Prostate gland (tissue), 2 donors: ENCODE data around the gene PDZD4. TPM values are rescaled to one million over a fixed set of nuclear protein-coding genes. Genes with fewer than 3 reads are reported as not detected.

ENCODE experiments used
- DNase-seq: peaks from one replicate; pipeline ENCODE4 v3.0.0-alpha.2; 2019; ENCODE audit warnings: low spot score
- H3K27ac ChIP-seq, 2 donors: fragments of 200-600 bp; sonication (generic); 2 replicates each; pipeline ENCODE4 v1.5.1; 2017 to 2019
- H3K27me3 ChIP-seq: fragments of 200-600 bp; sonication (generic); replicated peaks from 2 replicates; pipeline ENCODE4 v1.5.1; 2019; ENCODE audit not compliant: insufficient read depth
- H3K36me3 ChIP-seq, 2 donors: fragments of 200-600 bp; sonication (generic); 1 replicate in 1 of 2; 2 replicates in 1 of 2; pipeline versions ENCODE4 v1.5.1 to v1.8.1; 2017 to 2019
- H3K4me1 ChIP-seq: fragments of 200-600 bp; sonication (generic); replicated peaks from 2 replicates; pipeline ENCODE4 v1.5.1; 2019
- H3K4me3 ChIP-seq, 2 donors: fragments of 200-600 bp; sonication (generic); 2 replicates each; pipeline ENCODE4 v1.5.1; 2017 to 2019
- H3K9me3 ChIP-seq: fragments of 200-600 bp; sonication (generic); 2 replicates; pipeline ENCODE4 v1.5.1; 2017
- CTCF ChIP-seq, 4 experiments: fragments of 200-600 bp in 2 of 4; fragments of 450-650 bp in 2 of 4; sonication (generic) in 2 of 4; IDR thresholded peaks; 1 replicate in 3 of 4; 2 replicates in 1 of 4; pipeline ENCODE4 v1.5.1; 2016 to 2019; ENCODE audit warnings: antibody characterized with exemption in 4 of 4, mild to moderate bottlenecking in 2 of 4, moderate library complexity in 2 of 4
- POLR2A ChIP-seq: fragments of 450-650 bp; IDR thresholded peaks from one replicate; pipeline ENCODE4 v1.6.1; 2016; ENCODE audit warnings: antibody characterized with exemption, mild to moderate bottlenecking
- POLR2AphosphoS5 ChIP-seq: sonication (generic); formaldehyde crosslinking; IDR thresholded peaks from one replicate; pipeline ENCODE4 v1.6.1; 2017; ENCODE audit warnings: antibody characterized with exemption
- WGBS: methylation state at CpG from one replicate; pipeline ENCODE4 v1.1.5; 2018; 5-methylcytosine and 5-hydroxymethylcytosine counted together
- intact Hi-C: fragments of 100-400 bp; cut with DNase I; formaldehyde crosslinking; loops from one replicate; pipeline ENCODE4 v1.14.2; 2022
- total RNA-seq, 2 donors: library from RNA; depleted of rRNA; stranded (reverse); fragments of >200 nt; gene quantifications; one replicate each; pipeline ENCODE4 v1.1.0, GENCODE V29; 2016

The PDZD4 gene
- total RNA-seq, 2 donors from 2014 or later, result 7.2 to 16.8 TPM

DNA sequence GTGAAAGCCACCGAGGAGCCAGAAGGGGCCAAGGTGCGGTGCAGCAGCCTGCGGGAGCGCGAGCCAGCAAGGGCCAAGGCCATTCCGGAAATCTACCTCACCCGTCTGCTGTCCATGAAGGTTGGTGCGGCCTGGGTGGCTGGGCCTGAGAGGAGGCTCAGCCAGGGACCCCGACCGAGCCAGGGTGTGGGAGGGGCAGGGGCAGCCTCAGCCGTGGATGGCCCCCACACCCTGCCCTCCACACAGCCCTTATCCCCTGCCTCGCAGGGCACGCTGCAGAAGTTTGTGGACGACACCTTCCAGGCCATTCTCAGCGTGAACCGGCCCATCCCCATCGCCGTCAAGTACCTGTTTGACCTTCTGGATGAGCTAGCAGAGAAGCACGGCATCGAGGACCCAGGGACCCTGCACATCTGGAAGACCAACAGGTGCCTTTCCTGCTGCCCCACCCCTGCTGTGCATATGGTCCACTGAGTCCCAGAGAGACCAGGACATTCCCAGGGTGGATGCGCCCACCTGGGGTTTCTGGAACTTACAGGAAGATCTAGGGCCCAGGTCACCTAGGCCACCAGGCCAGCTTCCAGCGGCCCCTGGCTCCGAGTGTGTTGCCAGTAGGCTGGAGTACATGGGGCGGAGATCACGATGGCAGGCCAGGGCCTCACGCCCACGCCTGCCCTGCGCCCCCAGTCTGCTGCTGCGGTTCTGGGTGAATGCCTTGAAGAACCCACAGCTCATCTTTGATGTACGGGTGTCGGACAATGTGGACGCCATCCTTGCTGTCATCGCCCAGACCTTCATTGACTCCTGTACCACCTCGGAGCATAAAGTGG lies 52.9 kb downstream of the PDZD4 start:
- no peak overlapping the region for H3K27ac ChIP-seq
- DNase-seq, result no peak
- TF ChIP-seq POLR2A (no peak), POLR2AphosphoS5 (no peak), CTCF (IDR thresholded peaks at IDR 0.05) (no peak)
- H3K27me3 ChIP-seq, result no peaks in the 10 kb centered on the region
- no peaks in the 10 kb centered on the region for H3K9me3 ChIP-seq
- no peak overlapping the region for H3K4me3 ChIP-seq
- intact Hi-C loops, result no loop called here
- 85% methylated on average over 15 of the region's 34 CpGs for WGBS
- H3K36me3 ChIP-seq, result no peaks in the 10 kb centered on the region
- H3K4me1 ChIP-seq, result no peaks in the 10 kb centered on the region

DNA sequence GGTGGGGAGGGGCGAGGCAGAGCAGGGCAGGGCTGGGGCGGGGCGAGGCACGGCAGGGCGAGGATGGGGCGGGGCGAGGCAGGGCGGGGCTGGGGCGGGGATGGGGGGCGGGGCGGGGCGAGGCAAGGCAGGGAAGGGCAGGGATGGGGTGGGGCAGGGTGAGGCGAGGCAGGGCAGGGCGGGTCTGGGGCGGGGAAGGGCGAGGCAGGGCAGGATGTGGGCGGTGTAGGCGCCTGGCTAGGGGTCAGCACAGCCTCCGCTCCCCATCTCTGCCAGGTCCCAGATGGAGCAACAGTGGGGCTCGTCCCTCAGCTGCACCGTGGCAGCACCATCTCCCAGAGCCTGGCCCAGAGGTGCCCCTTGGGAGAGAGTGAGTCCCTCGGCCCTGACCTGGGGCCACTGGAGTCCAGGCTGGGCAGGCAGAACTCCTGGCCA lies 53.7 kb downstream of the PDZD4 start:
- no peak for TF ChIP-seq POLR2A
- TF ChIP-seq POLR2AphosphoS5, result no peak
- TF ChIP-seq CTCF (IDR thresholded peaks at IDR 0.05), result no peak
- Histone ChIP-seq H3K36me3 (no peaks in the 10 kb centered on the region), H3K27me3 (no peaks in the 10 kb centered on the region), H3K27ac (no peak overlapping the region), H3K4me1 (no peaks in the 10 kb centered on the region), H3K4me3 (no peak overlapping the region), H3K9me3 (no peaks in the 10 kb centered on the region)
- intact Hi-C loops, result no loop called here
- WGBS, result 89% methylated on average over 12 of the region's 22 CpGs
- DNase-seq, result no peak

- Histone ChIP-seq H3K27ac (no peak overlapping the region), H3K36me3 (no peaks in the 10 kb centered on the region)
These were observed 54.2 kb downstream of the PDZD4 start for GRCh38 chrX:153776120-153776599.

DNA sequence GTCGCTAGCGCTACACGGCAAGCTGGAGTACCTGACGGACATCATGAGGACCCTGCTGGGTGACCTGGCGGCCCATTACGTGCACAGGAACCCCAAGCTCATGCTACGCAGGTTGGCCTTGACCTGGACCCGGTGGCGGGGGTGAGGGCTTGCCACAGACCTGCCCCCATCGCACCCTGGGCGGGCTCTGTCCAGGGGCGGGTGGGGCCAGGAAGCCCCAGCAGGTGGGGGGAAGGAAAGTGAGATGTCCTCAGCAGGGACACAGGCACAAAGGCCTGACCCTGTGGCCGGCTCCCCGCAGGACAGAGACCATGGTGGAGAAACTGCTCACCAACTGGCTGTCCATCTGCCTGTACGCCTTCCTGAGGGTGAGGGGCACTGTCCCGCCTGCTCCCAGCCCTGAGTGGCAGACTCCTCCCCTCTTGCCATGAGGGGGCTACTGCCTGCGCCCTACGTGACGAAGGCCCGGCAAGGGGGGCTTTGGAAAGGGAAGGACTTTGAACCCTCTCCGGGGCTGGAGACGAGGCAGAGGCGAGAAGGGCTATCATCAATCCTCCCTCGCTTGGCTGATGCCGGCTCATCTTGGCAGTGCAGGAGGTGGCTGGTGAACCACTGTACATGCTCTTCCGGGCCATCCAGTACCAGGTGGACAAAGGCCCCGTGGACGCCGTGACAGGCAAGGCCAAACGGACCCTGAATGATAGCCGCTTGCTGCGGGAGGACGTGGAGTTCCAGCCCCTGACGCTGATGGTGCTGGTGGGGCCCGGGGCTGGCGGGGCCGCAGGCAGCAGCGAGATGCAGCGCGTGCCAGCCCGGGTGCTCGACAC lies 54.8 kb downstream of the PDZD4 start:
- H3K4me1 ChIP-seq, result no peaks in the 10 kb centered on the region
- DNase-seq, result no peak
- TF ChIP-seq POLR2AphosphoS5 (no peak), CTCF (IDR thresholded peaks at IDR 0.05) (no peak), POLR2A (no peak)
- H3K27ac ChIP-seq, result no peak overlapping the region
- H3K27me3 ChIP-seq, result no peaks in the 10 kb centered on the region
- H3K9me3 ChIP-seq, result no peaks in the 10 kb centered on the region
- H3K4me3 ChIP-seq, result no peak overlapping the region
- intact Hi-C loops, result no loop called here
- WGBS, result 94% methylated on average over 15 of the region's 42 CpGs
- H3K36me3 ChIP-seq, result no peaks in the 10 kb centered on the region

More at GRCh38 chrX:153776120-153776599, 54.2 kb downstream of the PDZD4 start:
- intact Hi-C loops, result no loop called here
- Histone ChIP-seq H3K4me1 (no peaks in the 10 kb centered on the region), H3K9me3 (no peaks in the 10 kb centered on the region), H3K27me3 (no peaks in the 10 kb centered on the region), H3K4me3 (no peak overlapping the region)
- 98% methylated on average over 6 of the region's 20 CpGs for WGBS
- TF ChIP-seq CTCF (IDR thresholded peaks at IDR 0.05), result no peak
- no peak for TF ChIP-seq POLR2AphosphoS5
- TF ChIP-seq POLR2A, result no peak
- DNase-seq, result no peak
